ENCODE results near the gene TCAF1.

TCAF1 gene

GRCh38 chr7:143898810-143899209 is 3.2 kb downstream of the TCAF1 start:
- Histone ChIP-seq H3K79me2 (ENCODE audit: low read length) (peaks cover 41% of the 10 kb centered on the region), H4K20me1 (ENCODE audit: insufficient read depth, low read length) (no peaks in the 10 kb centered on the region), H3K9me2 (replicated peaks; ENCODE audit: insufficient read depth, low read length) (no peaks in the 10 kb centered on the region), H3K4me1 (ENCODE audit: low read length) (peaks cover 10% of the 10 kb centered on the region; the same call in 1 of the 2 replicates), H3K4me2 (ENCODE audit: low read depth, low read length) (no peak overlapping the region), H3K4me3 (ENCODE audit: low read length) (no peak overlapping the region), H2AFZ (ENCODE audit: low read length) (no peak overlapping the region), H3K9me3 (replicated peaks; ENCODE audit: insufficient read depth, low read length) (no peaks in the 10 kb centered on the region), H3F3A (ENCODE audit: insufficient read depth, low read length) (peaks cover 9% of the 10 kb centered on the region; the same call in 1 of the 2 replicates), H3K36me3 (replicated peaks; ENCODE audit: insufficient read depth, low read length) (no peaks in the 10 kb centered on the region), H3K9ac (ENCODE audit: low read length) (no peak overlapping the region), H3K27me3 (replicated peaks; ENCODE audit: insufficient read depth, low read length) (no peaks in the 10 kb centered on the region), H3K27ac (ENCODE audit: low read length) (no peak overlapping the region)
- DNase-seq = no peak
- no peak for TF ChIP-seq EZH2 (optimal IDR thresholded peaks at IDR 0.05; ENCODE audit: low read depth, low read length)
- no peak for TF ChIP-seq EZH2phosphoT487 (IDR thresholded peaks at IDR 0.05; ENCODE audit: low read length)
- no peak for TF ChIP-seq CTCF (IDR thresholded peaks at IDR 0.05; ENCODE audit: low read length)

- no peaks in the 10 kb centered on the region for H3K9me2 ChIP-seq (replicated peaks; ENCODE audit: insufficient read depth, low read length)
- H3K4me1 ChIP-seq (ENCODE audit: low read length) = peaks cover 15% of the 10 kb centered on the region
- TF ChIP-seq CTCF (IDR thresholded peaks at IDR 0.05; ENCODE audit: low read length) = no peak
- TF ChIP-seq EZH2 (optimal IDR thresholded peaks at IDR 0.05; ENCODE audit: low read depth, low read length) = no peak
- no peak for TF ChIP-seq EZH2phosphoT487 (IDR thresholded peaks at IDR 0.05; ENCODE audit: low read length)
- DNase-seq = no peak
- H2AFZ ChIP-seq (ENCODE audit: low read length) = no peak overlapping the region
- H3K27me3 ChIP-seq (replicated peaks; ENCODE audit: insufficient read depth, low read length) = no peaks in the 10 kb centered on the region
- H3K9ac ChIP-seq (ENCODE audit: low read length) = no peak overlapping the region
- H3K27ac ChIP-seq (ENCODE audit: low read length) = no peak overlapping the region
- no peak overlapping the region for H3K4me3 ChIP-seq (ENCODE audit: low read length)
- peaks cover 45% of the 10 kb centered on the region for H3K79me2 ChIP-seq (ENCODE audit: low read length)
- H3K9me3 ChIP-seq (replicated peaks; ENCODE audit: insufficient read depth, low read length) = no peaks in the 10 kb centered on the region
- H3F3A ChIP-seq (ENCODE audit: insufficient read depth, low read length) = peaks cover 12% of the 10 kb centered on the region
- H3K36me3 ChIP-seq (replicated peaks; ENCODE audit: insufficient read depth, low read length) = no peaks in the 10 kb centered on the region
- no peak overlapping the region for H3K4me2 ChIP-seq (ENCODE audit: low read depth, low read length)
- H4K20me1 ChIP-seq (ENCODE audit: insufficient read depth, low read length) = no peaks in the 10 kb centered on the region; the same call in 1 of the 2 replicates
Measured at GRCh38 chr7:143896667-143897066, 5.3 kb downstream of the TCAF1 start.

- Histone ChIP-seq H3K9ac (ENCODE audit: low read length) (no peak overlapping the region), H3K4me3 (ENCODE audit: low read length) (peak overlapping the region; percentile 16; the same call in 1 of the 2 replicates), H3K4me1 (ENCODE audit: low read length) (peaks cover 5% of the 10 kb centered on the region), H3F3A (ENCODE audit: insufficient read depth, low read length) (peaks cover 6% of the 10 kb centered on the region; the same call in 1 of the 2 replicates), H3K4me2 (ENCODE audit: low read depth, low read length) (peak overlapping the region; percentile 29), H3K27ac (ENCODE audit: low read length) (no peak overlapping the region), H3K9me3 (replicated peaks; ENCODE audit: insufficient read depth, low read length) (no peaks in the 10 kb centered on the region), H3K27me3 (replicated peaks; ENCODE audit: insufficient read depth, low read length) (no peaks in the 10 kb centered on the region), H3K9me2 (replicated peaks; ENCODE audit: insufficient read depth, low read length) (no peaks in the 10 kb centered on the region), H2AFZ (ENCODE audit: low read length) (no peak overlapping the region), H3K79me2 (ENCODE audit: low read length) (peaks cover 22% of the 10 kb centered on the region; the same call in 1 of the 2 replicates), H4K20me1 (ENCODE audit: insufficient read depth, low read length) (no peaks in the 10 kb centered on the region; the same call in 1 of the 2 replicates), H3K36me3 (replicated peaks; ENCODE audit: insufficient read depth, low read length) (no peaks in the 10 kb centered on the region)
- TF ChIP-seq CTCF (IDR thresholded peaks at IDR 0.05; ENCODE audit: low read length) = peak; percentile 77
- no peak for TF ChIP-seq EZH2phosphoT487 (IDR thresholded peaks at IDR 0.05; ENCODE audit: low read length)
- peak; percentile 84 for DNase-seq
Measured at GRCh38 chr7:143892527-143893300, 9.3 kb downstream of the TCAF1 start.
